Measurements from ENCODE around the gene RAD18.

DNA sequence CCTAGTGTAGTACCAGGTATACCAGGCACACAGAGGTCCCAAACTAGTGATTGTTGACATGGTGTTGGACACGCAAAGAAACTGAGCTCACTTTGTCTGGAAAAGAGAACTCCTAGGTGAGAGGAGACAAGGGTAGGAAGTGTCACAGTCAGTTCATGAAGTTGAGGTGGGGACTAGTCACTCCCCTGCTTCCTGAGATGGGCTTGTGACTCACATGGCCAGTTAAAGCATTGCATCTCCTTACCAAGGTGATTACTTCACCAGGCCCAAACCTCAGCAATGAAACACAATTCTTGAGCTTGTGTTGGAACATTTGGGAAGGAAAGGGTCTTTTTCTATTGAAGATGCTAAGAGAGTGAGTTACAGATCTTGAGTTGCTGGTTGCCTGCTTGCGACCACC is 49.2 kb upstream of the RAD18 start:
- TF ChIP-seq POLR2AphosphoS5 (IDR thresholded peaks at IDR 0.05; ENCODE audit: insufficient read depth in 1 of 2, low read depth in 1 of 2): no peak
- TF ChIP-seq, protein P1, sequence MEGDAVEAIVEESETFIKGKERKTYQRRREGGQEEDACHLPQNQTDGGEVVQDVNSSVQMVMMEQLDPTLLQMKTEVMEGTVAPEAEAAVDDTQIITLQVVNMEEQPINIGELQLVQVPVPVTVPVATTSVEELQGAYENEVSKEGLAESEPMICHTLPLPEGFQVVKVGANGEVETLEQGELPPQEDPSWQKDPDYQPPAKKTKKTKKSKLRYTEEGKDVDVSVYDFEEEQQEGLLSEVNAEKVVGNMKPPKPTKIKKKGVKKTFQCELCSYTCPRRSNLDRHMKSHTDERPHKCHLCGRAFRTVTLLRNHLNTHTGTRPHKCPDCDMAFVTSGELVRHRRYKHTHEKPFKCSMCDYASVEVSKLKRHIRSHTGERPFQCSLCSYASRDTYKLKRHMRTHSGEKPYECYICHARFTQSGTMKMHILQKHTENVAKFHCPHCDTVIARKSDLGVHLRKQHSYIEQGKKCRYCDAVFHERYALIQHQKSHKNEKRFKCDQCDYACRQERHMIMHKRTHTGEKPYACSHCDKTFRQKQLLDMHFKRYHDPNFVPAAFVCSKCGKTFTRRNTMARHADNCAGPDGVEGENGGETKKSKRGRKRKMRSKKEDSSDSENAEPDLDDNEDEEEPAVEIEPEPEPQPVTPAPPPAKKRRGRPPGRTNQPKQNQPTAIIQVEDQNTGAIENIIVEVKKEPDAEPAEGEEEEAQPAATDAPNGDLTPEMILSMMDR (IDR thresholded peaks at IDR 0.05): no peak

Measured in vagina (tissue), 2 donors.